SJSA1 (cell line): Measurements from ENCODE around the gene PHYKPL. TPM values are rescaled to one million over a fixed set of nuclear protein-coding genes. Genes with fewer than 3 reads are reported as not detected.
"Not testable (repeated sequence)": the region's sequence is repeated elsewhere in the genome, so short reads cannot be mapped to it uniquely, and the experiment has no call there.

Source experiments
- DNase-seq, 2 experiments: peaks; one replicate each; pipeline ENCODE4 v3.0.0-alpha.2; 2015 to 2020; ENCODE audit warnings: low spot score in 2 of 2, low read depth in 1 of 2
- H3K27ac ChIP-seq: fragments of 250-450 bp; sonication (Bioruptor Pico); 2 replicates; pipeline ENCODE4 v1.5.1; 2020; ENCODE audit warnings: mild to moderate bottlenecking, moderate library complexity
- H3K27me3 ChIP-seq: fragments of 250-450 bp; sonication (Bioruptor Pico); replicated peaks from 2 replicates; pipeline ENCODE4 v1.5.1; 2020; ENCODE audit warnings: mild to moderate bottlenecking, moderate library complexity
- H3K36me3 ChIP-seq: fragments of 250-450 bp; sonication (Bioruptor Pico); 2 replicates; pipeline ENCODE4 v1.5.1; 2020; ENCODE audit warnings: mild to moderate bottlenecking
- H3K4me1 ChIP-seq: fragments of 250-450 bp; sonication (Bioruptor Pico); replicated peaks from 2 replicates; pipeline ENCODE4 v1.6.1; 2021; ENCODE audit warnings: mild to moderate bottlenecking
- H3K4me3 ChIP-seq: fragments of 250-450 bp; sonication (Bioruptor Pico); 2 replicates; pipeline ENCODE4 v1.5.1; 2020; ENCODE audit warnings: mild to moderate bottlenecking
- H3K9me3 ChIP-seq: fragments of 250-450 bp; sonication (Bioruptor Pico); replicated peaks from 2 replicates; pipeline ENCODE4 v1.5.1; 2020; ENCODE audit warnings: mild to moderate bottlenecking
- total RNA-seq: library from RNA; depleted of rRNA; stranded (reverse); fragments of >200 nt; shearing (Covaris generic); gene quantifications from 2 replicates; pipeline ENCODE4 v1.2.3, GENCODE V29; 2014

The PHYKPL gene
- total RNA-seq, 1 experiment from 2014 or later, result 19.3 TPM

DNA sequence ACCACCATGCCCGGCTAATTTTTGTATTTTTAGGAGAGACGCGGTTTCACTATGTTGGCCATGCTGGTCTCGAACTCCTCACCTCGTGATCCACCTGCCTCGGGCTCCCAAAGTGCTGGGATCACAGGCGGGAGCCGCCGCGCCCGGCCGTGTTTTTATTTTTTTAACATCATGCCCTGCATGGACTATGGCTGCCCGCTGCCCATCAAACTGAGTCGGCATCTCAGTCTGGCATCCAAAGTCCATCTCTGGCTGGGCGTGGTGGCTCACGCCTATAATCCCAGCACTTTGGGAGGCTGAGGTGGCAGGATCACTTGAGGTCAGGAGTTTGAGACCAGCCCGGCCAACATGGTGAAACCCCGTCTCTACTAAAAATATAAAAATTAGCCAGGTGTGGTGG lies 21.0 kb upstream of the PHYKPL start:
- peaks cover 12% of the 10 kb centered on the region; the same call in 1 of the 2 replicates for H3K9me3 ChIP-seq
- H3K4me3 ChIP-seq, H3K36me3 ChIP-seq, H3K27ac ChIP-seq, H3K27me3 ChIP-seq, DNase-seq, H3K4me1 ChIP-seq: not testable (repeated sequence)

DNA sequence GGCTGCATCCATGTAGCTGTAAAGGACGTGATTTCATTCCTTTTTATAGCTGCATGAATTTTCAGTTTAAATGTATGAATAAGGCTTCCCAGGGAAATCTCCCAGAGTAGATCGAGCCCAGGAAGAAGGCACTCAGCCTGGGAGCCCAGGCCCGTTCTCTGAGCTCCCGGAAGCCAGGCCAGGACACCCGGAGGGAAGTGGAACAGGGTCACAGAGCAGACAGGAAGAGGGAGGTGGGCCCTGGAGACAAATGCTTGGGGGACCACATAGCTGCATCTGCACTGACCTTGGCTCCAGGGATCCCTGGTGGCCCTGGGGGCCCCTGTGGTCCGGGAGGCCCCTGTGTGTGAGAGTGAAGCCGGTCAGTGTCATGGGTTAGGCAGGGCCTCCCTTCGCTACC lies 19.7 kb upstream of the PHYKPL start:
- peaks cover 7% of the 10 kb centered on the region; the same call in 1 of the 2 replicates for H3K9me3 ChIP-seq
- no peaks in the 10 kb centered on the region for H3K4me1 ChIP-seq
- H3K36me3 ChIP-seq, result no peaks in the 10 kb centered on the region
- H3K27ac ChIP-seq, result no peak overlapping the region
- H3K27me3 ChIP-seq, result no peaks in the 10 kb centered on the region
- no peak overlapping the region for H3K4me3 ChIP-seq
- DNase-seq, result no peak

DNA sequence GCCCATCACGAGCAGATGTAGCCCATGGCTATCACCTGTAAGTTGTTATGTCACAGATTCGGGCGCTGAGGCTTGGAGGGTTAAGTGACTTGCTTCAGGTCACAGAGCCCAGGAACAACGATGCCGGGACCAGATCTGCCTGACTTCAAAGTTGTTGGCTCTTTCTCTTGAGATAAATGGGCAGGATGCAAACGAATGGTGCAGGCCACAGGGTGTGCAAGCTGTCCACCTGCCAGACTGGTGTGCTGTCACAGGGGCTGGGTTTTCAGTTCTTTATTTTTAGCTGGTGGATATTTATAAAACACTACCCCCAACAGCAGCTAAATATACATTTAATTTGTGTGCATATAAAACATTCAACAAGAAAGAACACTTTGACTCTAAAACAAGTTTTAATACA lies 17.7 kb upstream of the PHYKPL start:
- Histone ChIP-seq H3K9me3 (no peaks in the 10 kb centered on the region; the same call in 1 of the 2 replicates), H3K36me3 (no peaks in the 10 kb centered on the region), H3K27me3 (no peaks in the 10 kb centered on the region), H3K4me3 (no peak overlapping the region), H3K27ac (no peak overlapping the region), H3K4me1 (no peaks in the 10 kb centered on the region)
- DNase-seq, result no peak

DNA sequence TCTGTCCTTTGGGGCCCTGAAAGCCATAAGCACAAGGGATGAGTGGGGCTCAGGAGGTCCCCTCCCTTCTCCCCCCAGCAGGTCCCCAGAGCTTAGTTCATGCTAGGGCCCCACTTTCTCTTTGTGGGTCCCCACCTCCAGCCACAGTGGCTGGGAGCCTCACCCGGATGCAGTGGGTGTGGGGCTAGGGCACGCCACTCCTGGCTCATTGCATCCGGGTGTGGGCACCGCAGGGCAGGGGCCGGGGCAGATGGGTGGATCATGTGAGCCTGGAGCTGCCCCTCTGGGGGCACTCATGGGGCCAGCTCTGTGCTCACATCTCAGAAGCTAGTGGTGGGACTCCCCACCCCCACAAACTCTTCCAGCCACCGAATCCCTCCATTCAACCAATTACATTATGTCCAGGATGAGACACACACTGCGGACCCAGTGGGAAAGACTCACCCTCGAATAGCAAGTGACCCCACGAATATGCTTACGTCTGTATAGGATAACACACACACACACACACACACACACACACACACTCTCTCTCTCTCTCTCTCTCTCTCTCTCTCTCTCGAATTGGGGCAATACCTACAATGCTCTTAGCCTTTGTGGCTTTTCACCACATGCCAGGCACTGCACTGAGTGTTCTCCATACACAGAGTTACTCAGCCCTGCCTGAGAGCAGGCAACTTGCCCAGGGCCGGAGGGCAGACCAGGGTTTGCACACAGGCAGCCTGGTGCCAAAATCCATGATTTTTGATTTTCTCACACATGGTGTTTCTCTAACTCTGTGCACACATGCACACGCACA lies 16.8 kb upstream of the PHYKPL start:
- Histone ChIP-seq H3K9me3 (no peaks in the 10 kb centered on the region; the same call in 1 of the 2 replicates), H3K27ac (no peak overlapping the region), H3K4me3 (no peak overlapping the region), H3K4me1 (no peaks in the 10 kb centered on the region), H3K27me3 (no peaks in the 10 kb centered on the region), H3K36me3 (no peaks in the 10 kb centered on the region)
- no peak for DNase-seq

DNA sequence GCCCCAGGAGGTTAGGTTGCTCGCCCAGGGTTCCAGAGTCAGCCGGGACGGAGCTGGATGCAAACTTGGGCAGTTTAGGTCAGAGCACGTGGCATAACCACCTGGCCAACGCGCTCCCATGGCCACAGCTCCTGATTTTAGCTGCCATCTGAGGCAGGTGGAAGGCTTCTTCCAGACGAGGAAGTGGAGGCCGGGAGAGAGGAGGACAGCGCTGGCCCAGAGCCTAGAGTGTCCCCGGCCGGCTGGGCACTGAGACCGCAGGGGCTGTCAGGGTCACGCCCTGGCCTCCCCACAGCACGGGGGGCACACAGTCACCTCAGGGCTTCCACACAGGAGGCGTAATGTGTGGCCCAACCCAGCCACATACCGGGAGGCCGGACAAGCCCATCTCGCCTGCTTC lies 16.1 kb upstream of the PHYKPL start:
- no peaks in the 10 kb centered on the region for H3K27me3 ChIP-seq
- H3K4me3 ChIP-seq, result no peak overlapping the region
- H3K9me3 ChIP-seq, result no peaks in the 10 kb centered on the region; the same call in 1 of the 2 replicates
- no peaks in the 10 kb centered on the region for H3K36me3 ChIP-seq
- H3K4me1 ChIP-seq, result no peaks in the 10 kb centered on the region
- no peak overlapping the region for H3K27ac ChIP-seq
- DNase-seq, result no peak

DNA sequence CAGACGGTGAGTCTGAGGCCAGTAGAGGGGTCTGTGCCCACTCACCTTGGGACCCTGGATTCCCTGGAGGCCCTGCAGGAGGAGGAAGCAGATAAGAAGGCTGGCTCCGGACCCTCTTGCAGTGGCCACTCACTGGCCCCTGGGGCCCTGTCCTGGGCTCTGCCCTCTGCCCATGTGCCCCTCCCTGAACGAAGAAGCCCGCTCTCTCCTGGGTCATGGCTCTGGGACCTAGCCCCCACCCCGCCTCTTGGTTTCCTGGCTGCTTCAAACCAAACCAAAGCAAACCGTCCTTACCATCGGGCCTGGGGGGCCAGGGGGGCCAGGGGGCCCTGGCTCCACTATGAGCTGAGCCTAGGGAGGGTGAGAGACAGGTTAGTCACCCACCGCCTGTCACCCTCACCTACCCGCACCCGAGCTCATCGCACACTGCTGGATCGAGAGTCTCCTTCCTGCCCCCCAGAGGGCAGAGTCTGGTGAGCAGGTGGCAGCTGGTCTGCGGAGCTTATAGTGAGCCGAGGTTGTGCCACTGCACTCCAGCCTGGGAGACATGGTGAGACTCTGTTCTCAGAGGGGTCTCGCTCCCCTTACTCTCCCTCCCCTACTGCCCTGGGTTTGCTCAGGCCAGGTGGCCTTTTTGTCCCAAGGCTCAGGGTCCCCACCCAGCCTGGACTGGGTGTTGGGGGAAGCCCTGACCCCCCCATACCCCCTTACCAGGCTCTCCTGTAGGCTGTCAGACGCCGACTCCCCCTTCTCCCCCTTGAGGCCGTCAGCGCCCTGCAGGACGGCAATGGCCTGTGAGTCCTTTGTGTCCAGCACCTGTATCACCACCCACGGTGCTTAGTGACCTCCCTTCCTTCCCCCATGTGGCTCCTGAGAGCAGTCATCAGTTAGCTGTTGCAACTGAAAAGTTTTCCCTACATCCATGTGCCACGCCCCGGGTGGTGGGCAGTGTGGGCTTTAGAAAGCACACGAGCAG lies 15.2 kb upstream of the PHYKPL start:
- H3K27ac ChIP-seq, result no peak overlapping the region
- no peaks in the 10 kb centered on the region for H3K4me1 ChIP-seq
- H3K4me3 ChIP-seq, result no peak overlapping the region
- H3K27me3 ChIP-seq, result no peaks in the 10 kb centered on the region
- no peak for DNase-seq
- no peaks in the 10 kb centered on the region for H3K36me3 ChIP-seq
- peaks cover 4% of the 10 kb centered on the region; the same call in 1 of the 2 replicates for H3K9me3 ChIP-seq

DNA sequence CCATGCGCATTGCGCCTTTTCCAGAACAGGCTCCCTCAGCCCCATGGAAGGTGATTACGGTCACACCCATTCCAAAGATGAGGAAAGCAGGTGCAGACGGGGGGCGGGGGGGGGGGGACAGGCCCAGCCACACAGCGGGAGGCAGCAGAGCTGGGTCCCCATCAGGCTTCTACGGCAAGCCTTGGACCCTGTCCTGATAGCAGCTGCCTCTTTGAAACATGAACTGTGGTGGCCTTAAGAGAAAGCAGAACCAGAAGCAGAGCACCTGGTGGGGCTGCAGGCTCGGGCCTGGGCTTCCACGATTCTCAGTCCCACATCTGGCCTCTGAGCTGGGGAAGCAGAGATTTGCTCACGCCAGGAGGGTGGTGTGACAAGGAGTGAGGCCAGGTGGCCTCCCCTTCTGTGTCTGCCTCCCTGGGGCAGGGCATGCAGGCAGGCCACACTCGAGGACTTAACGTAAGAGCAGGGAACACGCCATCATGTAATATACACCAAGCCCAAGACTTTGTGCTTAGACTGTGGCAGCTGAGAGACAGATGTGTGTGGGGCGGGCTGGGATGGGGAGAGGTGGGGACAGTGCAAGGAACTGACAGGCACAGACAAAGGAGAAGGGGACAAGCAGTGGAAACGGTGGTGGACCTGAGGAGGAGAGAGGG lies 14.2 kb upstream of the PHYKPL start:
- no peak overlapping the region for H3K4me3 ChIP-seq
- no peaks in the 10 kb centered on the region for H3K4me1 ChIP-seq
- H3K27ac ChIP-seq, result no peak overlapping the region
- H3K27me3 ChIP-seq, result no peaks in the 10 kb centered on the region
- peaks cover 5% of the 10 kb centered on the region; the same call in 1 of the 2 replicates for H3K9me3 ChIP-seq
- no peaks in the 10 kb centered on the region for H3K36me3 ChIP-seq
- DNase-seq, result no peak

DNA sequence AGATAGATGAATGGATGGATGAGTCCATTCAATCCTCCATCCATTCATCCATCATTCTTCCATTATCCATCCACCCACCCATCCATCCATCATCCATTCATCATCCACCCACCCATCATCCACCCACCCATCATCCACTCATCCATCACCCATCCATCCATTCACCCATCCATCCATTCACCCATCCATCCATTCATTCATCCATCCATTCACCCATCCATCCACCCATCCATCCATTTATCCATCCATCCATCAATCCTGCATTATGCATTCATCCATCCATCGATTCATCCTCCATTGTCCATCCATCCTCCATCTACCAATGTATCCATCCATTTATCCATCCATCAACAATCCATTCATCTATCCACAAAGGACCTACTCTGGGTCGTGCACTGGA lies 12.8 kb upstream of the PHYKPL start:
- Histone ChIP-seq H3K27me3 (no peaks in the 10 kb centered on the region), H3K27ac (no peak overlapping the region), H3K4me1 (no peaks in the 10 kb centered on the region), H3K4me3 (no peak overlapping the region), H3K36me3 (no peaks in the 10 kb centered on the region), H3K9me3 (peaks cover 9% of the 10 kb centered on the region)
- no peak for DNase-seq

DNA sequence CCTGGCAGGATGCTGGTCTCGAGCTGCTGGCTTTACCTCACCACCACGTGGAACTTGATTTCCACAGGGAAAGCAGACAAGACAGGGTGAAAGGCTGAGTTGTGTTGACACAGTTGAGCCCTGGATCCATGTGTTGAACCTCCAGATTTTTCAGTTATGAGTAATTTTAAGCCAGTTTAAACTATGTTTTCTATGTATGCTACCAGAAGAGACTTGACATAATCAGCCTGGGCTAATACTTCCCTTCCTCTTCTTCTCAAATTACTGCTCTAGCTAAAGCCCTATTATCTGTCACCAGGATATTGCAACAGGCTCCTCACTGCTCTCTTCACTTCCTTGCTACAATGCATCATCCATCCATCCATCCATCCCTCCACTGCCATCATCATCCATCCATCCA lies 12.0 kb upstream of the PHYKPL start:
- Histone ChIP-seq H3K9me3 (peaks cover 9% of the 10 kb centered on the region), H3K4me3 (no peak overlapping the region), H3K36me3 (no peaks in the 10 kb centered on the region), H3K4me1 (no peaks in the 10 kb centered on the region), H3K27me3 (no peaks in the 10 kb centered on the region), H3K27ac (no peak overlapping the region)
- DNase-seq, result no peak

DNA sequence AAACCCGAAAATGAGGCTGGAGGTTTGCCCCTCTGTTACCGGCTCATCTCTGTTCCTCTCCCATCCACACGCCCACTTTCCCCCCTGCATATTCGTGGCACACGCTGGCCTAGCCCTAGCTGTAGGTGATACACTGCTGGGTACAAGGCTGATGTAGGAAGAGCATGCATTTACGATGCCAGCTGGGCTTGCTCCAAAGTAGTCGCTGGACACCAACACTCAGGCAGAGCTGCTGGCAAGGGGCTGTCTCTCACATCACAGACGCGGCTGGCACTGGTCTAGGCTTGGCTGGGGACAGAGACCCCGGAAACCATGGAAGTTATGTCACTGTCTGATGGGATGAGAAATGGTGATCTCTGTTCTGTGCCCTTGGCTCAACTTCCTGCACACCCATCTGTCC lies 9.8 kb upstream of the PHYKPL start:
- Histone ChIP-seq H3K9me3 (peaks cover 9% of the 10 kb centered on the region), H3K4me1 (no peaks in the 10 kb centered on the region), H3K27ac (no peak overlapping the region), H3K4me3 (no peak overlapping the region), H3K36me3 (no peaks in the 10 kb centered on the region), H3K27me3 (no peaks in the 10 kb centered on the region)
- no peak for DNase-seq

DNA sequence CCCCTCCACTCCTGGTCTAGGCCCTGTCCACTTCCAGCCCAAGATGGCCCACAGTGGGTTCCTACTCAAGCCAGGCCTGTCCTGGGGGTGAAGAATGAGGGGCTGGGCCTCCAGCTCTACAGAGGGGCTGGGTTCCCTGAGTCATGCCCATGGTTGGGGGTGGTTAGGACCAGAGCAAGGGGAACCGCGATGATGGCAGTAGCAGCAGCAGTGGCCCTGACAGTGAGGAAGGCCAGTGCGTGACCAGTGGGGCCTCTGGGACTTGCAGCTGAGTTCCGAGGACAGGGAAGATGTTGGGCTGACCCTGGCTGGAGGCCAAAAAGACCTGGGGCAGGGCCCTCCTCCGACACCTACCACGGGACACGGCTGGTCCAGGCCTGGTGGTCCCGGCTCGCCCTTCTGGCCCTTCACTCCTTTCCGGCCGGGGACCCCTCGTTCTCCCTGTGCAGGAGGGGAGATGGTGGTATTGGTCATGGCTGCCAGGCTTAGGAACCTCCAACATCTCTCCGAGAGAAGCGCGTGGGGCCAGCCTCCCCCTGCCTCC lies 9.2 kb upstream of the PHYKPL start:
- no peak overlapping the region for H3K27ac ChIP-seq
- no peak for DNase-seq
- H3K4me1 ChIP-seq, result no peaks in the 10 kb centered on the region
- no peak overlapping the region for H3K4me3 ChIP-seq
- H3K27me3 ChIP-seq, result no peaks in the 10 kb centered on the region
- H3K36me3 ChIP-seq, result no peaks in the 10 kb centered on the region
- H3K9me3 ChIP-seq, result peaks cover 9% of the 10 kb centered on the region

DNA sequence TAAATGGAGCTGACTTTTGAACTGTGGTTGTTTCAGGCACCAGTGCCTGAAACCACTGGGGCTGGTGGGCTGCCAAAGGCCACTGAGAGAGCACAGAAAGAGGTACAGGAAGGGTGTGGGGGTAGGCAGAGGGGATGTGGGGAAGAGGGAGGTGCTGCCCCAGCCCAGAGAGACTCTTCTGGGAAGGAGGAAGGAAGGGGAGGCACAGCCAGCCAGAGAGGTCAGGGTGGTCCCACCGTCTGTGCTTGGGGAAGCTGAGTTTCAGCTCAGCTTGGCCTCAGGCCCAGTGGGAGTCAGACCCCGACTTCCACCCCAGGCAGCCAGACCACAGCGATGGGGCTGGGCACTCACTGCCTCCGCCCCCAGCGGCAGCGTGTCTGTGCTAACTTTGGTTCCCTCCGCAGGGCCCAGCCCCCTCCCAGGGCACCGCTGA lies 8.6 kb upstream of the PHYKPL start:
- no peak overlapping the region for H3K4me3 ChIP-seq
- H3K36me3 ChIP-seq, result no peaks in the 10 kb centered on the region
- DNase-seq, result no peak

DNA sequence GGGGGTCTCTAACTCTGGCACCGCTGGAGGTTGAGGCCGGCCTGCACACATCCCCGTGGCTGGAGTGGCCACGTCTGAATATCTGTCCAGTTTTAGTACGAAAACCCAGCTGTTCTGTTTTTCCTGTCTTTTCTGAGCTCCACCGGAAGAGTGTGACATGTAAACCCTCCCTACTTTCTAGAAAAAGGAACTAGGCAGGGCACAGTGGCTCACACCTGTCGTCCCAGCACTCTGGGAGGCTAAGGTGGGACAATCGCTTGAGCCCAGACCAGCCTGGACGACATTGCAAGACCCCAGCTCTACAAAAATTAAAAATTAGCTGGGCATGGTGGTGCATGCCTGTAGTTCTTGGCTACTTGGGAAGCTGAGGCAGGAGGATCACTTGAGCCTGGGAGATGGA lies 8.2 kb upstream of the PHYKPL start:
- Histone ChIP-seq H3K4me1 (no peaks in the 10 kb centered on the region), H3K27me3 (no peaks in the 10 kb centered on the region), H3K4me3 (no peak overlapping the region), H3K36me3 (no peaks in the 10 kb centered on the region), H3K27ac (no peak overlapping the region), H3K9me3 (peaks cover 9% of the 10 kb centered on the region)
- DNase-seq, result no peak

More for the DNA sequence above, 8.6 kb upstream of the PHYKPL start:
- Histone ChIP-seq H3K27ac (no peak overlapping the region), H3K9me3 (peaks cover 9% of the 10 kb centered on the region), H3K27me3 (no peaks in the 10 kb centered on the region), H3K4me1 (no peaks in the 10 kb centered on the region)
